ENCODE results near the gene GRIK2.

GRCh38 chr6:101776919-101777350 lies 383.4 kb downstream of the GRIK2 start:
- TF ChIP-seq POLR2AphosphoS5 (IDR thresholded peaks at IDR 0.05; ENCODE audit: low read depth, low read length) (no peak), REST (IDR thresholded peaks at IDR 0.05; ENCODE audit: insufficient read depth in 1 of 2, low read depth in 2 of 2, low read length in 2 of 2) (no peak), SIN3A (IDR thresholded peaks at IDR 0.05; ENCODE audit: borderline replicate concordance, insufficient read depth, low read length) (no peak), TAF1 (IDR thresholded peaks at IDR 0.05; ENCODE audit: borderline replicate concordance, insufficient read depth, low read length) (no peak)

Measured in PFSK-1 (cell line).